ENCODE results near the gene DDR2.
"Not testable (repeated sequence)": the region's sequence is repeated elsewhere in the genome, so short reads cannot be mapped to it uniquely, and the experiment has no call there.

Gene DDR2

DNA sequence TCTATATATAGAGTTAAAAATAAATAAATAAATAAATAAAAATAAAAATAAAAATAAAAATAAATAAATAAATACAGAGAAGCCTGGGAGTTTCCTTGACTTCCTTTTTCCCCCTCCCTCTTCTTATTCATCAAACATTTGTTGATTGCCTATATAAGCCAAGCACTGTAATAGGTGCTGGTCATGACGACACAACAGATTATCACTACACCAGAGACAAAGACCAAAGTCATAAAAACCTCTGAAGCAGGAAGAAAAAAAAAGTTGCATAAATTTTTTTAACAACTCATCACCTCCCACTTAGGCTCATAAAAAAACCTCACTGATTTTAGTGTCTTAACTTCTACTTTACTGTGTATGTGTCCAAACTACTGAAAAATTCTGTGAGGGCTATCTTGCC lies 95.2 kb downstream of the DDR2 start:
- not testable (repeated sequence) for DNase-seq

DNA sequence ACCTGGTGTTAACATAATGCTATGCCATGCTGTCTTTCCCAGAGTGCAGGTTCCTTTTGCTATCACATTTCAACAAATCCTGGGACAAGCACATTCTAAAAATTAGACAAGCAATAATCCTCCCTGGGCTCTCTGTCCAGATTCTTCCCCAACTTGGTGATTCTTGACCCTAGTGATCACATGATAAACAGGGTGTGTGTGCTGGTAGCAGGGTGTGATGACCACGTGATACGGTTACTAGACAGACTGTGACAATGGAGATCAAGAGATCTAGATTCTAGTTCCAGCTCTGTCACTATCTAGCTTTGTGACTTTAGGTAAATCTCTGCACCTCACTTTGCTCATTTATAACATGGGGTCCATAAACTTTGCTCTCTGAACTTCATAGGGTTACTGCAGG lies 96.3 kb downstream of the DDR2 start:
- no peak for DNase-seq

DNA sequence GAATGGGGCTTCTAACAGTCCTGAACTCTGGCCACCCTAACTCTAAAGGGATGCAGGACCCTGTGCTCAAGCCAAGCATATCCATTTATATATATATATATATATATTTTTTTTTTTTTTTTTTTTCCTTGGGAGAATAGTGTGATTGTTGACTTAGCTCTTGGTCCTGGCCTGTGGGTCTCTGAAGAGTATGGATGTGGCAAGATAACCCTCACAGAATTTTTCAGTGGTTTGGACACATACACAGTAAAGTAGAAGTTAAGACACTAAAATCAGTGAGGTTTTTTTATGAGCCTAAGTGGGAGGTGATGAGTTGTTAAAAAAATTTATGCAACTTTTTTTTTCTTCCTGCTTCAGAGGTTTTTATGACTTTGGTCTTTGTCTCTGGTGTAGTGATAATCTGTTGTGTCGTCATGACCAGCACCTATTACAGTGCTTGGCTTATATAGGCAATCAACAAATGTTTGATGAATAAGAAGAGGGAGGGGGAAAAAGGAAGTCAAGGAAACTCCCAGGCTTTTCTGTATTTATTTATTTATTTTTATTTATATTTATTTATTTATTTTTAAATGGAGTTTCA lies 97.0 kb downstream of the DDR2 start:
- not testable (repeated sequence) for DNase-seq

DNA sequence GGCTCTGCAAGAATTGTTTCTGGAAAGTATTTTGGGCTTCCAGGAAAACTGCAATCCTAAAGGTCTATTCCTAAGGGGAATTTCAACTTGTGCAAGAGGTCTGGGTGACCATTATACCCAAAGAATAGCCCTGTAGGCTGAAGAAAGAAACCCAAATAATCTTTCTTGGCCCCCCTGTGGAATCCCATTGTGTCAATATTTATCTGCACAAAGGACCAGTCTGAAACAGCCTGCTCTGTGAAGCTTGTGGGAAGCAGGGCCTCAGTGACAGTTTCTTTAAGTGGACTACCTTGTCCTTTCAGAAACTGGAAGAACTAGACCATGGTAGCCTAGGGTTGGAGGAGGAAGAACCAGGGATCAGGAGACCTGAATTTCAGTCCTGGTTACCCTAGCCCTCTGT lies 99.8 kb downstream of the DDR2 start:
- no peak for DNase-seq

DNA sequence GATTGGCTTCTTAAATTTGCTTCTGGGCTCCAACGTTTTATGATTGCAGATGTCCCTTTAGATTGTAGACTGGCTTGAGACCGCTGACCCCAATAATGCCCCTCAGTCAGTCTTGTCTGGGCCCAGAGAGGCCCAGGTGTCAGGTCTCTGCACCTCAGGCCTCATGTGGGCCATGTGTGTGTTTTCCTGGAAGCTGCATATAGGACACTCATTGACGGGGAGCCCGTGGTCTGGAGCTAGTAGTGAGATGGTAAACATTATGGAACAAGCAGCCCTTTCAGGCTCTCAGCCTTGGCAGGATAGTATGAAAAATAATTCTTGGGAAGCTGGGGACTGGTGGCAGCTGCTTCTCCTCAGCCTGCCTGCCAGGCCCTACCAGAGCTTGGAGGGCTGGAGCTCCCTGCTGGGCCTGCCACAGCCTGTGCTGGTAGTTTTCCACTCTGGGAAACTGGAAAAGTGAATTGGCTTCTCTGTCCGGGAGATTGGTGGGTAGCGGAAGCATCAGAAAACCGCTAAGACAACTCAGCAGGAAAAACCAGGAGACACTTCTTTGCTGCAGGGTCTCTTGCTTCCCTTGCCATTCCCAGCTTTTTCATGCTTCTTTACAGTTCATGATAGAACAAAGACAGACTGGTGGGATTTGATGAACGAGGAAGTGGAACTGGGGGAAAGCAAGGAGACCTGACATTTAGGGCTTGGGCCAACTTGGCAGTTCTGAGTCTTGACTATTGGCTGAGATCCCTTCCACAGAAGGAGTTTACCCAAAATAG lies 100.5 kb downstream of the DDR2 start:
- no peak for DNase-seq

DNA sequence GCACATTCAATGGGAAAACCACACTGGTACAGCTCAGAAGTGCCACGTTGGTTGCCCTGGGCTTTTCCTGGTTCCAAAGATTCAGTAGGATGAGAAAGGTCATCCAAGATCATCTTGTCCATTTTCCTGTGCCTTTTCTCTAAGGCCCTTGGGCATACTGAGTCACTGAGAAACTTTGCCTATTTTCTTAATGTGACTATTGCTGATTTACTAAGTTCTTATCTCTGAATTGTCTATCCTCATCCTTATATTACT lies 101.0 kb downstream of the DDR2 start:
- DNase-seq = no peak

DNA sequence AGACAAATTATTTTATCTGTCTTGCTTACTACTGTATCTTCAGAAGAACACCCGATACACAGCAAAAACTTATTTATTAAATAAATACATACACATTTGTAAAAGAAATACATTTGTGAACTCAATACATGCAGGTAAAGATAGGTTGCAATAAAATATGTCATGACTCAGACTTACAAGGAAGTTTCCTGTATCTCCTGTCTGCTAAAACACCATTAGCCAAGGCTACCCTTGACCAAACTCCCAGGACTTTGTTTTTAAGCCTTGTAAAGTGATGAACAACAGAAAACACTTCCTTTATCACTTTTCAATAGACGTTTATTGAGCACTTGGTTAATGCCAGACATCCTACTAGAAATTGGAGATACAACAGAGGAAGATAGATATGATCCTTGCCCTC lies 101.8 kb downstream of the DDR2 start:
- no peak for DNase-seq

DNA sequence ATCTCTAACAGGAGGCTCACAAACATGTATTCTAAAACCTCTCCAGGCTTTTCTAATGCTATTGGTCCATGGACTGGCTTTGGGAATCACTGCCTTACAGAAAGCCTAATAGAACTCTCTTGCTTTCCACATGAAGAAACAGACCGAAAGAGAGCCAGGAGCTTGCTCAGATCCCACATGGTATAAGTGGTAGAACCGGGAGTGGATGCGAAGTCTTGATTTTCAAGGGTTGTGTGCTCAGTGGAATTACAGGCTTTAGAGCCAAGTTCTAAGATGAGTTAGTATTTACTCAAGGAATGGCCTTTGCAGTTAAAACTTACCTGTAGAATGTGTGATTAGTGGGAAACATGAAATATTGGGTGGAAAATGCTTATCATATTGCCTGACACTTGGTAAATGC lies 103.9 kb downstream of the DDR2 start:
- DNase-seq = no peak

DNA sequence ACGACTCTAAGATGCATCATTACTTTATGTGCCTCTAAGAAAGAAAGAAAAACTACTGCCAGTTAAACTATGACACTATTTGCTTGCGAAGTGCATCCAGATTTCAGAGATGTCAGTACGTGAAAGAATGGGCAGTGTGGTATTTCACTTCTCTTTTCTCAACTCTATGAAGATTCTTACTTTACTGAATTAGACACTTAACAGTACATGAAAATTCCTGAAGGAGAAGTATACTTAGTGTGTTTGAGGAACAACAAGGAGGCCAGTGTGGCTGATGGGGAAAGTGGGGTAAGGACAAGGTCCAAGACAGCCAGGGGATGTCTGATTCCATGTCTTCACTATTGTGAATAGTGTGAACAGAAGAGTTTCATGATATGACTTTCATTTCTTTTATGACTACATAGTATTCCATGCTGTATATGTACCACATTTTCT lies 104.4 kb downstream of the DDR2 start:
- no peak for DNase-seq

DNA sequence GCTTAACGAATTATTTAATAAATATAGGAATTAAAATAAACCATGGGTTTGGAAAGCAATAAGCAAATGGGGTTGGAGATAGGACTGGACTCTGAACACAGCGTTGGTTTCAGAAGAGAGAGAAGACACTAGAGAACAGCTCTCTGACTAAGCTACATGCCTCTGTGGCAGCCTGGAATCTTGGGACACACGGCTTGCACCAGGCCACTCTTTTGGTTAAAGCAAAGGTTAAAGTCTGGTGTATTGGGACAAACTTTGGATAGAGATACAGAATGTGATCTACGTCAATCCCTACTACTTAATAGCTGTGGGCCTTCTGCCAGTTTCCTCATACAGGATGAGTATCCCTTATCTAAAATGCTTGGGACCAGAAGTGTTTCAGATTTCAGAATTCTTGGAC lies 108.5 kb downstream of the DDR2 start:
- no peak for DNase-seq

DNA sequence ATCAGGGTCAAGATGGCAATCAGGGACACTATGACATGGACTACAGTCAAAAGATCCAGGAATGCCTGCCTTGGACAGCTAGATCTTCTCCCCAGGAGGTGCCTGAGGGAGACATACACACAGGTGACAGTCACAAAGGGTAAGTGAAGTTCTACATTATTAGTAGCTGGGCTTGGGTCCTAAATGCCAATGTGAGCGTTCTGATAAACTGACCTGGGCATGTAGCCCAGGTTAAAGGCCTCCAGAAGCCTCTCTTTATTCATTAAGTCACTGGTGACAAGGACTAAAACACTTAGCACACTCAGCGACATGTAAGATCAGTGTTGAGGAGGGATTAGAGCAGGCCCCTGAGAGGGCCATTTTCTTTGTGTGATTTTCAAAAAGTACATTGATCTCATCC lies 109.3 kb downstream of the DDR2 start:
- no peak for DNase-seq

DNA sequence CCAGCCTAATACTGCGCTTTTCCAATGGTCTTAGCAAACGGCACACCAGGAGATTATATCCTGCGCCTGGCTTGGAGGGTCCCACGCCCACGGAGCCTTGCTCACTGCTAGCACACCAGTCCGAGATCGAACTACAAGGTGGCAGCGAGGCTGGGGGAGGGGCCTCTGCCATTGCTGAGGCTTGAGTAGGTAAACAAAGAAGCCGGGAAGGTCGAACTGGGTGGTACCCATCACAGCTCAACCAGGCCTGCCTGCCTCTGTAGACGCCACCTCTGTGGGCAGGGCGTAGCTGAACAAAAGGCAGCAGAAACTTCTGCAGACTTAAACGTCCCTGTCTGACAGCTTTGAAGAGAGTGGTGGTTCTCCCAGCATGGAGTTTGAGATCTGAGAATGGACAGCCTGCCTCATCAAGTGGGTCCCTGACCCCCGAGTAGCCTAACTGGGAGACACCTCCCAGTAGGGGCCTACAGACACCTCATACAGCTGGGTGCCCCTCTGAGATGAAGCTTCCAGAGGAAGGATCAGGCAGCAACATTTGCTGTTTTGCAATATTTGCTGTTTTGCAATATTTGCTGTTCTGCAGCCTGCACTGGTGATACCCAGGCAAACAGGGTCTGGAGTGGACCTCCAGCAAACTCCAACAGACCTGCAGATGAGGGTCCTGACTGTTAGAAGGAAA lies 114.1 kb downstream of the DDR2 start:
- DNase-seq = not testable (repeated sequence)

DNA sequence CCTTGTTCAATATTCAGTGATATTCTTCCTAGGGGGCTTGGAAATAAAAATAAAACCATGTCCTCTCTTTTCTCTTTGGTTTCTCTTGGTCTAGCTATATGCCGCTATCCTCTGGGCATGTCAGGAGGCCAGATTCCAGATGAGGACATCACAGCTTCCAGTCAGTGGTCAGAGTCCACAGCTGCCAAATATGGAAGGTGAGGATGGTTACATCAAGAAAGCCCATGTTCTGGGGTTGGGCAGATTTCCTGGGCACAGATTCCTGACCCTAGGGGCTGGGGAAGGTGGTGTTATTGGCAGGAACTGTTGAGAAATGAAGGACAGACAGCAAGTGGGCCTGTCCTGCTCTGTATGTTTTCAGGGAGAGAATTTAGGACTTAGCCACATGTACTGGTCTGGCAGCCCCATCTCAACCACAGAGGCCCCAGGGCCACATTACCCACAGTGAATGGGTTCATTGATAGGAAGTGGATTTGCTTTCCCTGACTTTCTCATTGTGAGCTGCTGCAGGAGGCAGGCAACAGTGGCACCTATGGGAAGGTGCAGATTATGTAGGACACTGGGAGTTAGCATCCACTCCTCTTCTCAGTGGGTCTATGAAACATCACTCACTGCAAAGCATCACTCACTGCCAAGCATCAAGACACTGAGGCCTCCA lies 120.9 kb downstream of the DDR2 start:
- DNase-seq = no peak

DNA sequence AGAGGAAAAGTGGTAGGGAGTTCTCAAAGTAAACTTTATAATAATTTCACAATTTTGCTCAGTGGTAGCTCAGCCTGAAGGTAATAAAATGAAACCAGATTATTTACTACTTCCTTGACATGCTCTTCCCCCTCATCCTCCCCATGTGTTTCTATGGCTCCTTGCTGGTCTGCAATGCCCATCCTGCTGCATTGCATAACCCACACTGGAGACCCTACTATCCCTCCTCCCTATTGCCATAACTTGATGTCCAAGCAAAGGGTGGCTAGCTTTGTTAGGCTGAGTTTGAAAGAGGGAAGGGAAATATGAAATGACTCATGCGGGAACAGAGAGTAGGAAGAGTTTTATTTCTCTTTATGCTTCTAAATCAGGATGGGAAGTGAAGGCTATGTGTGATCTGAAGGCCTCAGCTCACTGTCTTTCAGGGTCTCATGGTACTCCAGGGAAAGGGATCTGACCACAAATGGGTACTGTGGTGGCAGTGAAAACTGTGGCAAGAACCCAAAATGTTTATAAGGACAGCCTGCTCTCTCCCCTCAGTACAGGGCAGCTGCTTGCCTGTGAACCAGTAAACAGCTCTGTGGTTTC lies 121.8 kb downstream of the DDR2 start:
- no peak for DNase-seq

DNA sequence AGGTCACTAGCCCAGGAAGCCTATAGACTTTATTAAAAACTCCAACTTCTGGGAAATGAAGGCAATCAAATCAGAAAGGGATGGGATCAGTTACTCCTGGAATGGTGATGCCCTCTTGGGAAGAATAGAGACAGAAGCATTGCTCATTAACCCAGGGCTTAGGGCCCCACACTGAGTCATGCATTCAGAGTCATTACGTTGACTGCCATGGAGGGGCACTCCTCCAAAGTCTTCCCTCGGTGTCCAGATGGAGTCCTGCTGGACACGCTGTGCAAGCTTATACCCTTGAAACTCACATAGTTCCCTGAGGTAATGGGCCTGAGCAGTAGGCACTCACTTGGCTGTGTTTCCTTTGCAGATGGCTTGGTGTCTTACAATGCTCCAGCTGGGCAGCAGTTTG lies 123.0 kb downstream of the DDR2 start:
- no peak for DNase-seq

DNA sequence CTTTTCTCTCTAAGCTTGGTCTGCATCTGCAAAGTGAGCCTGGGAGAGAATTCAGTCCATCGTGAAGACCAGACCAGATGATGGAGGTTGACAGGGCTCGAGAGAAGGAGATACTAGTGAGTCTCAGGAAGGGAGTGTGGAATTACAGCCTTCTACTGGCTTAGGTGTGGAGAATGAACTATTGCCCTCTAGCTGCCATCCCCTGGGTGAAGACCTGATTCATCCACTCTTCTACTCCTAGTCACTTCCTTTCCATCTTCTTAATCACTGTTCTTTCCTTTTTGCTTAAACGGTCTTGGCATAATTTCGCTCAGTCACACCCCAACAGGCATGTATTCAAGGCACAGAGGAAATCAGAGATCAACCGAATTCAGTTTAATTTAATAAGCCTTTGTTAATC lies 124.3 kb downstream of the DDR2 start:
- no peak for DNase-seq

DNA sequence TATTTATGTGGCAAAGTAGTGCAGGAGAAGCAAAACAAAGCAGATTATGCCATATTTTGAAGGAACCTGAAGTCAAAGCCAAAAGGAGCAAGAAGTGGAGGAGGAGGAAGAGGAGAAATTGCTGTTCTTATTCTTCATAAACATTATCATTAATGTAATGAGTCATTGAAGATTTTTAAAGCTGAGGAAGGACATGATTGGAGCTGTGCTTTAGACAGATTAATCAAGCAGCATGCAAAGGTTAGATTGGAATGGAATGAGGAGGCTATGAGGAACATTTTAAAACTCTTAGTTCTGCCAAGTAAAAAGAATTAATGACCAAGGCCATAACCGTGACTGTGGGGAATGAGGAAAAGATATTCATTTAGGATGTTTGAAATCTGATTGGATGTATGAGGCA lies 125.2 kb downstream of the DDR2 start:
- DNase-seq = no peak

DNA sequence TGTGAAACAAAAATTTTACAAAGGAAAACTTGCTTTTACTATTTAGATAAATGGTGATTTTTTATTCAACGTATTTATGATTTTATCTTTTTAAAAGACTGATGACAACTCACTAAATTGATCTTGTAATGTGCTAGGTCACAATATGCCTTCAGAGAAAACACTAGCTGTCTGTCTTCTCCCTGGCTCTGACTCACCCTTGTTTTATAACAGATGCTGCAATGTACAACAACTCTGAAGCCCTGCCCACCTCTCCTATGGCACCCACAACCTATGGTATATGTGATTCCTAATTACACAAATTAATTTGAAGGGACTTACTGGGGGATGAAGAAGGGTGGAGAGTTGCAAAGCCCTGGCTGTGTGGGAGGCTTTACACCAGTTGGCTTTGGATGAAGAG lies 133.5 kb downstream of the DDR2 start:
- no peak for DNase-seq

DNA sequence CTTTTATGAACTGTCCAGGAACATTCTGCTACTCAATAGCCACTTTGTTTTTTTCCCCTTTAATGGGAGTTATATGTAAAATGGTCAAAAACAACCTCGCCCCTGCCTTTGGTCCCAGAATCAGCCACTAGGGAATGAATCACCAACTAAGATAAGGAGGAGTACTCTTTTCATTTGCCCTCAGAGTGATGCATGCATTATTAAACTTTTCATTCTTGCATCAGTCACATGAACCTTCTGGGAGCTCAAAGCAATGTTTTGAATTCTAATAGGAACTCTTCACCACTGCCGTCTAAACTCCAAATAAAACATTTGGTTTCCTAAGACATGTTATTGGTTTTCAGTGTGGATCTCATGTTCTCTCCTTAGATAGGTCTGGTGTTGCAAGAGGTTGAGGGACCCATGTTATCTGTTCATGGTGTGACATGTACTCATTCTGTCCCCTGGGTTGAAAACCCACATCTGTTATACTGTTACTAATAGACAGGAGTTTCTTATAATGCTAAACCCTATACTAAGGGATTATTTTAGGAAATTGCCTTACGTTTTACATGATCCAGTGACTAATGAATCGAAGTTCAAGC lies 140.4 kb downstream of the DDR2 start:
- DNase-seq = no peak

DNA sequence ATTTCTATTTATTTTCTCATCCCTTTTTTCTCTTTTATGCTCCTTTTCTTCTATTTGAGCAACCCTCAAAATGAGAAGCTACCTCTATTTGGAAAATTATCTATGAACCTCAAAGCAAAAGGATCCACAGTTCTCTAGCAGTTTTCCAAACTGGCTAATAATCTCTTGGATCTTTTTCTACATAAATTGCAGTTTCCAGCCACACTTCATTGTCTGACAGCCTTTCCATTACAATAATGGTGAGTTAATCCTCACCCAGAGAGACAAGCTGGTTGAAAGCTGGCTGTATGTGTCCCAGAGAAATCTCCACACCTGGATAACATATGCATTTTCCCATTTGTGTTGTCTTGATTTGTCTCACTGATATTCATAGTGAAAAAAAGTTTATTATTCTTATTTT lies 141.7 kb downstream of the DDR2 start:
- DNase-seq = no peak

DNA sequence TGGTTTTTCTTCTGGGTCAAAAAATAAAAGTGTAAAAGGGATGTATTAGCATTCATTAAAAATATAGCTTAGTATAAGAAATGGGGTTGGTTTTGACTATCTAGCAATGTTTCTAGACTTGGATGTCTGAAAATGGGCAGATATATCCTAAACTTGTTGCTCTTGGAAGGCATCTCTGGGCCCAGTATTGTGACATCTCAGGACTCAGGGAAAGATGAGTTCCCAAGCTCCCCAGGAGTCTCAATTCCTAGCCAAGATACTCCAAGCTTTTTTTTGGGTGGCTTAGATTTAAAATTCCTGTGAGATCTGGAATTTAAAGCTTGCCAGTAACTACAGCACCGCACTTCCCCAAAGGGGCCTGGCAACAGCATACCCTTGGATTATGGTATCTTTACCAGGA lies 146.8 kb downstream of the DDR2 start:
- no peak for DNase-seq

DNA sequence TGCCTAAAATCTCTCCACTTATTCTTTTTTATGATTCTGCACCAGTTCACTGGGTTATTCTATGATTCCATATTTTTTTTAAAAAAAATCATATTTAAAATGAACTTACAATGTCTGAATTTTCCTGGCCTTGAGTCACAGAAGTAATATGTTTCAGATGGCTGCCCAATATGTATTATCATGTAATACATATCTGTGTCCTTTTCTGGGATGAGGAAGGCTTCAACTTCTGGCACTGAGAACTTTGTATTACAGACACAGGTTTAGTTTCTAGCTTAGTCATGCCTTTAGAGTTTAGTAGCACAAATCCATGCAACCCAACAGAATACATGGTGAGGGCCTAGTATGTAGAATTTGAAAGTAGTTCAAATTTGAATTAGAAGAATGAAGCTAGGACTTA lies 150.4 kb downstream of the DDR2 start:
- DNase-seq = no peak

DNA sequence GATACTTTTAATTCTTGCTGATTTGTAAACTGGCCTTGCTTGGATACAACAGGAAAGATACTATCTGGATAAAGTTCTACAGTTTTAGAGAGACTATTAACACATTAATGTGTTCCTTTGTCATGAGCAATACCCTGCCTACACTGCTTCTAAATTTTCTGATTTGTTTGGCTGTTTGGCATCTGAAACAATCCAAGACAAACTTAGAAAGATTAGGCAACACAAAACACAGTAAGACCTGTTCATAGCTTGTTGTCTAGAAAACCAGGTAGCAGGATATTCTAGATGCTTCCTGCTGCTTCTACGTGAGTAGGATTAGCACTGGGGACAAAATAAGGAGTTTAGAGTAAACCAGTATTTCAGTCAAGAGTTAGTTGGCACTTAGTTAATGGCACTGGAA lies 152.7 kb downstream of the DDR2 start:
- not testable (repeated sequence) for DNase-seq

Measured in GDM1 (cell line).